HL-60 (cell line): Measurements from ENCODE around the gene RBM27.
"Not testable (repeated sequence)": the region's sequence is repeated elsewhere in the genome, so short reads cannot be mapped to it uniquely, and the experiment has no call there.

ENCODE experiments used
- DNase-seq, 2 experiments: peaks; one replicate each; pipeline ENCODE4 v3.0.0-alpha.2; 2010 to 2020; ENCODE audit warnings: low read depth in 1 of 2, low spot score in 1 of 2
- H3K27ac ChIP-seq: fragments of 250-450 bp; sonication (Bioruptor Pico); replicated peaks from 2 replicates; pipeline ENCODE4 v1.5.1; 2020; ENCODE audit warnings: mild to moderate bottlenecking, moderate library complexity
- H3K27me3 ChIP-seq: fragments of 250-450 bp; sonication (Bioruptor Pico); 2 replicates; pipeline ENCODE4 v1.5.1; 2021; ENCODE audit warnings: mild to moderate bottlenecking, moderate library complexity; ENCODE audit not compliant: insufficient read depth, poor library complexity, severe bottlenecking
- H3K4me3 ChIP-seq: replicated peaks from 2 replicates; pipeline ENCODE4 v1.5.1; 2011; ENCODE audit warnings: mild to moderate bottlenecking, control low read depth, low read length; ENCODE audit not compliant: insufficient read depth
- CTCF ChIP-seq: IDR thresholded peaks from one replicate; pipeline ENCODE4 v1.5.1; 2011; ENCODE audit warnings: low read length, control low read depth, inconsistent platforms; ENCODE audit not compliant: insufficient read depth
- GABPA ChIP-seq: IDR thresholded peaks from 2 replicates; pipeline ENCODE4 v1.6.1; 2012; ENCODE audit warnings: low read depth
- POLR2AphosphoS5 ChIP-seq: IDR thresholded peaks from 2 replicates; pipeline ENCODE4 v1.6.1; 2012; ENCODE audit warnings: low read depth
- REST ChIP-seq: IDR thresholded peaks from 2 replicates; pipeline ENCODE4 v1.6.1; 2012; ENCODE audit warnings: low read depth; ENCODE audit not compliant: insufficient replicate concordance
- SPI1 ChIP-seq: IDR thresholded peaks from 2 replicates; pipeline ENCODE4 v1.6.1; 2012; ENCODE audit warnings: low read depth, mild to moderate bottlenecking, borderline replicate concordance

The RBM27 gene

DNA sequence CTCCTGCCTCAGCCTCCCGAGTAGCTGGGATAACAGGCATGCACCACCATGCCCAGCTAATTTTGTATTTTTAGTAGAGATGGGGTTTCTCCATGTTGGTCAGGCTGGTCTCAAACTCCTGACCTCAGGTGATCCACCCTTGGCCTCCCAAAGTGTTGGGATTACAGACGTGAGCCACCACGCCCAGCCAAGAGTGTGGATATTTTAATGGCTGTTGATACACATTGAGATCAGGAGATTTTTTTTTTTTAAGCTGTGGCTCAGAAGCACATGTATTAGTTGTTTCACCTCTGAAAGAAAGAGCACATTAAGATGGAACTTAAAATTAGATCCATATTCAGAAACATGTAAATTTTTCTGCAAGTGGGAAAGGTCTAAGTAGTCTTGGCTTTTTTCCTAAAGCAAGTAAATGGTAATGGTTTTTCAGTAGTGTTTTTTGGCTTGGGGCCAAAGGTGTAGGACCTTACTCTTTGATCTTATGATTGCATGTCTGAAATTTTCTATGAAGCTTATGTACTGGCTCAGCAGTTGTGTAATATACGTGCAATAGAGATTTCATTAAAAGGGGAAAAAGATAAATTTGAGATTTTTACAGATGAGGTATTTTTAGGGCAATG, 9.9 kb downstream of the RBM27 start:
- no peak overlapping the region for H3K4me3 ChIP-seq
- DNase-seq = no peak
- H3K27ac ChIP-seq = no peak overlapping the region
- H3K27me3 ChIP-seq = no peaks in the 10 kb centered on the region
- no peak for TF ChIP-seq REST
- no peak for TF ChIP-seq POLR2AphosphoS5
- TF ChIP-seq CTCF = no peak
- no peak for TF ChIP-seq SPI1
- no peak for TF ChIP-seq GABPA

DNA sequence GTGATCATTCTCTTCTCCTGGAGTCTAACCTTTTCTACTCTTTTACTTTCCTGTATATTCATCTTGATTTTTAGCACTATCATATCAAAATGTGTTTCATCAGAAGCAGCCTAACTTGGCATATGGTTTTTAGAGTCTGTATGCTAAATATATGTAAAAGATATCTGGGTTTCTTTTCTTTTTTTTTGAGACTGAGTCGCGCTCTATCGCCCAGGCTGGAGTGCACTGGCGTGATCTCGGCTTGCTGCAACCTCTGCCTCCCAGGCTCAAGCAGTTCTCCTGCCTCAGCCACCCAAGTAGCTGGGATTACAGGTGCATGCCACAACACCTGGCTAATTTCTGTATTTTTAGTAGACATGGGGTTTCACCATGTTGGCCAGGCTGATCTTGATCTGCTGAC, 11.5 kb downstream of the RBM27 start:
- DNase-seq, H3K27ac ChIP-seq: not testable (repeated sequence)

DNA sequence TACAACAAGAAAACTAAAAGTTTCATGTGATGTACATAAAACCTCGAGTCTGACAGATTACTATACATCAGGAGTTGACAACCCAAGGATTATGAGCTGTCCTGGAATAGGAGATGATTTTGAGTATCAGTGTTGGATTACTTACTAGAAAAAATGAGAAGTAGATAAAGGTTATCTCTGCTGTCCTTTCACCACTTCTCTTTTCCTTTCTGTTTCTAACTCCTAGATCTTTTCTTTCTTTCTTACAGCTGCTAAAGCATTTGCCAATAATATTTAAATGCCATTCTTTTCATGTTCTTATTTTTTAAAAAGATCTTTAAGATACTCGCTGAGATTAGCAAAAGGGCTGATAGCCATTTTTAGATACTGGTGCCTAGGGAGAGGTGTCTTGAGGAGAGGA, 14.8 kb downstream of the RBM27 start:
- TF ChIP-seq SPI1 (peak; percentile 59), CTCF (no peak), REST (no peak), GABPA (no peak)
- no peaks in the 10 kb centered on the region for H3K27me3 ChIP-seq
- no peak overlapping the region for H3K27ac ChIP-seq
- H3K4me3 ChIP-seq = no peak overlapping the region
- DNase-seq = no peak

More for the DNA sequence above, 11.5 kb downstream of the RBM27 start:
- not testable (repeated sequence) for H3K27me3 ChIP-seq, H3K4me3 ChIP-seq

DNA sequence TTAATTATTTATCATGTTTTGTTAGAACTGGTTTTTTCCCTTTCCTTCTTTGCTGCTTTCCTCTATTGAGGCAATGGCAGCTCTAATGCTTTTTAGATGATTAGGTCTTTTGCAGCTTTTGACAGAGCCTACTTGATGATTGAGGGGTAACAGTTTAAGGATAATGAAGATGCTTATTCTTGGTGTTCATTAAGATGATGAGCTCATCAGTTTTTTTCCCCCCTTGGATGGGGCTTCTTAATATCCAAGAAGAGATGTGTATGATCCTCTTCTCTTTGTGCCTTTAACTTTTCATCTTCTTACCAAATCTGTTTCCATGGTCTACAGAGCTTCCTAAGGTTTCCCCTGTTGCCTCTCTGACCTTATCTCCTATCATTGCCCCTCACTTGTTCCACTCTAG, 15.8 kb downstream of the RBM27 start:
- H3K27ac ChIP-seq = no peak overlapping the region
- DNase-seq = no peak
- TF ChIP-seq SPI1 (no peak), GABPA (no peak), CTCF (no peak), POLR2AphosphoS5 (no peak), REST (no peak)
- no peak overlapping the region for H3K4me3 ChIP-seq
- no peaks in the 10 kb centered on the region for H3K27me3 ChIP-seq
